Left lung (tissue), 10 donors: ENCODE measurements around the gene EED. TPM values are rescaled to one million over a fixed set of nuclear protein-coding genes. Genes with fewer than 3 reads are reported as not detected.

Source experiments
- ATAC-seq: fragments of 200-7000 bp; cut with Tn5 transposase; one replicate; pipeline ENCODE4 v1.9.1; 2020; ENCODE audit warnings: moderate library complexity
- DNase-seq, 4 donors: peaks; one replicate each; pipeline ENCODE4 v3.0.0-alpha.2; 2013 to 2020
- H3K27ac ChIP-seq, 2 donors: fragments of 200-600 bp; sonication (generic) in 1 of 2; one replicate each; pipeline versions ENCODE4 v1.5.0 to v1.8.0; 2020 to 2021
- H3K27me3 ChIP-seq, 2 donors: fragments of 200-600 bp; sonication (generic) in 1 of 2; one replicate each; pipeline versions ENCODE4 v1.5.0 to v1.8.0; 2020 to 2021
- H3K36me3 ChIP-seq, 2 donors: fragments of 200-600 bp; sonication (generic) in 1 of 2; one replicate each; pipeline versions ENCODE4 v1.5.0 to v1.8.0; 2020 to 2021
- H3K4me1 ChIP-seq, 2 donors: fragments of 200-600 bp; one replicate each; pipeline ENCODE4 v1.8.0; 2021
- H3K4me3 ChIP-seq, 2 donors: fragments of 200-600 bp; sonication (generic) in 1 of 2; one replicate each; pipeline versions ENCODE4 v1.5.0 to v1.8.0; 2020 to 2021; ENCODE audit warnings: mild to moderate bottlenecking in 1 of 2
- H3K9me3 ChIP-seq, 2 donors: fragments of 200-600 bp; sonication (generic) in 1 of 2; one replicate each; pipeline versions ENCODE4 v1.5.0 to v1.8.0; 2020 to 2021
- intact Hi-C, 2 donors: fragments of 100-400 bp; cut with DNase I; formaldehyde crosslinking; loops; one replicate each; pipeline versions ENCODE4 v1.11.2 to v1.14.2; 2022
- polyA plus RNA-seq, 6 donors: library from polyadenylated mRNA; unstranded; fragments of 120-200 nt; gene quantifications; one replicate each; pipeline ENCODE4 v1.2.1, GENCODE V29; 2013; ENCODE audit not compliant: insufficient read length in 6 of 6
- total RNA-seq, 2 donors: library from RNA; stranded (reverse); fragmentation: NEBNext Ultra II Directional; extraction: Animal tissue kit (Norgen Biotek cat#: 25700); gene quantifications; one replicate each; pipeline ENCODE4 v1.2.1, GENCODE V29; 2021
- TF ChIP-seq, protein P1 (sequence below), 2 donors: fragments of 200-600 bp; sonication (generic) in 1 of 2; IDR thresholded peaks; one replicate each; pipeline versions ENCODE4 v1.5.0 to v1.8.0; 2021; ENCODE audit warnings: antibody characterized with exemption in 2 of 2
- donor health status: DM: no; HTN: yes; CAD: no.
- donor health status: DM: no; HTN: no; CAD: no.

Gene EED
- total and polyA plus RNA-seq, 8 donors, result 20.3 to 48.2 (median 37.7) TPM

DNA sequence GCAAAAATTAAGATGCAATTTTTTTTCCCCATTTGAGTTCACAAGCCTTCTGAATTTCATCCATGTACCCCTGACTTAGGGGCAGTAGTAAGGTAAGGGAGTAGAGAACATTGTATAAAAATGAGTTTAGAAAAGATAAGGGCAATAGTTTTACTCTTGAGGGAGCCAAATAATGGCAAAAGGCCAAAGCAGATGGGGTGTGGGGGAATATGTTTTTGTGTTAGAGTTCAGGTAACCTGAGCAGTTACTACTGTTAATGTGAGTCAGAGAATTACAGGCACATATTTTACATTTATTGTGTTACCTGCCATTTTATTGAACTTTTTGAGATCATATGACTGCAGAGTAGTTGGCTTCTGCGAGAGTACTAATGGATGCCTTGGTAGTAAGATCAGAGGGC, 3.1 kb downstream of the EED start:
- intact Hi-C loops, result no loop called here
- TF ChIP-seq, protein P1, sequence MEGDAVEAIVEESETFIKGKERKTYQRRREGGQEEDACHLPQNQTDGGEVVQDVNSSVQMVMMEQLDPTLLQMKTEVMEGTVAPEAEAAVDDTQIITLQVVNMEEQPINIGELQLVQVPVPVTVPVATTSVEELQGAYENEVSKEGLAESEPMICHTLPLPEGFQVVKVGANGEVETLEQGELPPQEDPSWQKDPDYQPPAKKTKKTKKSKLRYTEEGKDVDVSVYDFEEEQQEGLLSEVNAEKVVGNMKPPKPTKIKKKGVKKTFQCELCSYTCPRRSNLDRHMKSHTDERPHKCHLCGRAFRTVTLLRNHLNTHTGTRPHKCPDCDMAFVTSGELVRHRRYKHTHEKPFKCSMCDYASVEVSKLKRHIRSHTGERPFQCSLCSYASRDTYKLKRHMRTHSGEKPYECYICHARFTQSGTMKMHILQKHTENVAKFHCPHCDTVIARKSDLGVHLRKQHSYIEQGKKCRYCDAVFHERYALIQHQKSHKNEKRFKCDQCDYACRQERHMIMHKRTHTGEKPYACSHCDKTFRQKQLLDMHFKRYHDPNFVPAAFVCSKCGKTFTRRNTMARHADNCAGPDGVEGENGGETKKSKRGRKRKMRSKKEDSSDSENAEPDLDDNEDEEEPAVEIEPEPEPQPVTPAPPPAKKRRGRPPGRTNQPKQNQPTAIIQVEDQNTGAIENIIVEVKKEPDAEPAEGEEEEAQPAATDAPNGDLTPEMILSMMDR (IDR thresholded peaks at IDR 0.05), result no peak
- peaks cover 13 to 54% of the 10 kb centered on the region in 2 donors for H3K4me1 ChIP-seq
- H3K27me3 ChIP-seq, result no peaks in the 10 kb centered on the region
- no peak overlapping the region for H3K27ac ChIP-seq
- H3K4me3 ChIP-seq, result no peak overlapping the region
- no peaks in the 10 kb centered on the region for H3K9me3 ChIP-seq
- H3K36me3 ChIP-seq, result no peaks in the 10 kb centered on the region
- DNase-seq (no peak), ATAC-seq (no peak)

DNA sequence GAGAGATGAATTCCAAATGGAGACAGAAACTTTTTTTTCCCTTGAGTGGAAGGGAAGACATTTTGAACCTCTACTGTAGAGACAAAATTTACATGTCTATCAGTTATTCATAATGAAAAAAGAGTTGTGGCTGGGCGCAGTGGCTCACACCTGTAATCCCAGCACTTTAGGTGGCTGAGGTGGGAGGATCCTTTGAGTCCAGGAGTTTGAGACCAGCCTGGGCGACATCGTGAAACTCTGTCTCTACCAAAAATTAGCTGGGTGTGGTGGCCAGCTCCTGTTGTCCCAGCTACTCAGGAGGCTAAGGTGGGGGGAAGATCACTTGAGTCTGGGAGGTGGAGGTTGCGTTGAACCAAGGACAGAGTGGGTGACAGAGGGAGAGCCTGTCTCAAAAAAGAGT, 4.1 kb downstream of the EED start:
- no peaks in the 10 kb centered on the region for H3K36me3 ChIP-seq
- ATAC-seq, result no peak
- H3K27me3 ChIP-seq, result no peaks in the 10 kb centered on the region
- no peak for DNase-seq
- TF ChIP-seq, protein P1 (IDR thresholded peaks at IDR 0.05), result no peak
- no peak overlapping the region for H3K4me3 ChIP-seq
- intact Hi-C loops, result no loop called here
- peaks cover 13 to 49% of the 10 kb centered on the region in 2 donors for H3K4me1 ChIP-seq
- no peaks in the 10 kb centered on the region for H3K9me3 ChIP-seq
- H3K27ac ChIP-seq, result no peak overlapping the region

DNA sequence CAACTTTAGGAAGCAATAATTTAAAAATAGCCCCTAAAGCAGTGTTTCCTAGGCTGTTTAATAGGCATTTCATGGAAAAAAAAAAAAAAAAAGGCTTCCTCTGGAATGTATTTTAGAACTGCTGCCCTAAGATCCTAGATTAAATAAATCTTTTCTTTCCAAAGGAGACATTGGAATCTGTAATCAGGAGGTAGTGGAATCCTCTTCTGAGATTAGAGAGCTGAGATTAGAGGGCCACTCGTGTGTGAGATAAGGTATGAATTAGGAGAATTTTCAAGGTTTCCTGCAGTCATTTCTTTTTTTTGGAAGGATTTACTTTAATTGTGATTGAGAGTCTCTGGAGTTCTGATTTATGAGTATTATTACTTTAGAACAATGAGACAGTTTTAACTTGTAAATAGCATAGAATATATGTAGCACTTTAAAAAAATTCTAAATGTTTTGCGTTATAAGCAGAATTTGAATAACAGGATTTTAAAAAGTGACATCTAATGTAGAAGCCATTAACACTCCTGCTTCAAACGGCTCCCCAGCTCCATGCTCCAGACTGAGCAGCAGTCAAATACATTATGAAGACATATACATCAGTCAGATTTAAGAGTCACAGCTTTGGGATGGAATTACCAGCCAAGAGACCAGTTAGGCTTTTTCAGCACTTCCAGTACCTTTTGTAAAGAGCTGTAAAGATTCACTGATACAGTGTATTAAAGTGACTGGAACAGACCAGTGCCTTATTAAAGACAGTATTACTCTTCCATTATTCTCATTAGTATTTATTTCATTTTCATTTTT, 5.0 kb downstream of the EED start:
- intact Hi-C loops, result no loop called here
- no peak overlapping the region for H3K27ac ChIP-seq
- H3K4me1 ChIP-seq, result peaks cover 13 to 44% of the 10 kb centered on the region in 2 donors
- no peaks in the 10 kb centered on the region for H3K9me3 ChIP-seq
- DNase-seq (no peak), ATAC-seq (no peak)
- no peaks in the 10 kb centered on the region for H3K27me3 ChIP-seq
- H3K36me3 ChIP-seq, result no peaks in the 10 kb centered on the region
- TF ChIP-seq, protein P1 (IDR thresholded peaks at IDR 0.05), result no peak
- no peak overlapping the region for H3K4me3 ChIP-seq

DNA sequence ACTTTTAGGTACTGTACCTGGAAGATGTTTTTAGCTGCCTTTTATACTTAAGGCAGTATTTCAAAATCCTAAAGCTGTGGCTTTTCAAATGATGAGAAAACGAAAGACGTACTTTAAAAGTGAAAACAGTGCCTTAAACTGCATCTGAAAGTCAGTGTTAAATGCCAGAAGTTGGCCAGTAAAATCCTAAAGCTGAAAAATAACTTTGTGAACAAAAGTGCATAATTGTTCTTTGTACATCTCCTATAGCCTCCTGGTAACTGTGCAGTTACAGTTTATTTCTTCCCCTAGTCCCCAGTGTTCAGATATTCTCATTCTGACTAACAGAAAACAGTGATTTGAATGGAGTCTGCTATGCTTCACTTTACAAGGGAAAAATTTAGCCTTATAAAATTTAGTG, 6.8 kb downstream of the EED start:
- Histone ChIP-seq H3K27me3 (no peaks in the 10 kb centered on the region), H3K9me3 (no peaks in the 10 kb centered on the region), H3K36me3 (peaks cover 0 to 3% of the 10 kb centered on the region in 2 donors), H3K4me1 (peaks cover 11 to 38% of the 10 kb centered on the region in 2 donors), H3K27ac (no peak overlapping the region), H3K4me3 (no peak overlapping the region)
- TF ChIP-seq, protein P1 (IDR thresholded peaks at IDR 0.05), result no peak
- intact Hi-C loops, result no loop called here
- ATAC-seq (no peak), DNase-seq (no peak)

DNA sequence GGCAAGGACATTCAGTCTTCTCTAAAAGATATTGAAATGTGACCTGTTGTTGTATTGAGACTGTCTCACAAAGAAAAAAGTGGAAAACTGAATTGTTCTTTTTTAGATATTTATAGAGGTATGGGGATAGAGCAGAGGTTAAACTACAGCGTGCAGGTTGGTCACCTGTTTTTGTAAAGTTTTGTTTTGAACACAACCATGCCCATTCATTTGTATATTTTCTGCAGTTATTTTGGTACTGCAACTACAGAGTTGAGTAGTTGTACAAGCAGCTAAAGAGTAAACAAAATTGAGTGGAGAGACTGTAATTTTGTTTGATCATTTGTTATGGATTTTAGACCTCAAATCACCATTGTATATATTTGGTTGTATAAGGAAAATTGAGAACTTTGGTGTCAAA, 11.3 kb downstream of the EED start:
- no peak for ATAC-seq
- Histone ChIP-seq H3K27ac (no peak overlapping the region), H3K4me1 (peaks cover 0 to 5% of the 10 kb centered on the region in 2 donors), H3K4me3 (no peak overlapping the region), H3K9me3 (no peaks in the 10 kb centered on the region), H3K36me3 (peaks cover 0 to 46% of the 10 kb centered on the region in 2 donors), H3K27me3 (no peaks in the 10 kb centered on the region)
- intact Hi-C loops, result no loop called here
- no peak for DNase-seq
- TF ChIP-seq, protein P1 (IDR thresholded peaks at IDR 0.05), result no peak
